ENCODE data around the gene ILRUN. TPM values are rescaled to one million over a fixed set of nuclear protein-coding genes. Genes with fewer than 3 reads are reported as not detected.
"Not testable (repeated sequence)": the region's sequence is repeated elsewhere in the genome, so short reads cannot be mapped to it uniquely, and the experiment has no call there.

Gene ILRUN
- polyA plus RNA-seq, 3 donors: 6.2 to 19.3 (median 6.5) TPM

DNA sequence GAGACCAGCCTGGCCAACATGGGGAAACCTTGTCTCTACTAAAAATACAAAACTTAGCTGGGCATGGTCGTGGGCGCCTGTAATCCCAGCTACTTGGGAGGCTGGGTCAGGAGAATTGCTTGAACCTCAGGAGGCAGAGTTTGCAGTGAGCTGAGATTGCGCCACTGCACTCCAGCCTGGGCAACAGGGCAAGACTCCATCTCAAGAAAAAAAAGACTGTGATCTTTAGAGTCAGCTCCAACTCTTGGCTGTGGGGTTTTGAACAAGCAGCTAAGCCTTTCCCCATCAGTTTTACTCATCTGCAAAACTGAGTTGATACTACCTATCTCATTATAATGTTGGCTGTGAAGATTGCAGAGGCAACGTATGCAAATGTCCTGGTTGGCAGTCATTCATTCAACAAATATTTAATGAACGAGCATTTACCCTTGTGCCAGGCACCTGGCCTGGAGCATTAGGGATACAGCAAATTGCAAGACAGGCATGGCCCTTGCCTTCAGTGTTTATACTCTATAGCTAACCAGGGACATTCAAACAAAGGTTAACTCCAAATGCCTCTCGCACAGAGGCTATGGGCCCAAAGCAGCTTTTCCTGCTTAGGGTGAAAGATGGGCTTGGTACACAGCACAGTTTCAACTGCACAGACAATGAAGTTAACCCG, 37.8 kb downstream of the ILRUN start:
- Mint-ChIP-seq H3K36me3 (peaks cover 5% of the 10 kb centered on the region in 2 donors), H3K27ac (peak overlapping the region in 3 of 7 donors; percentile 13 to 78 (median 25)), H3K4me1 (peaks cover 63% of the 10 kb centered on the region), H3K27me3 (ENCODE audit: low read depth in 3 of 3) (no peaks in the 10 kb centered on the region), H3K9me3 (no peaks in the 10 kb centered on the region), H3K4me3 (no peak overlapping the region)
- Histone ChIP-seq H3K4me1 (ENCODE audit: control insufficient read depth in 1 of 2, insufficient read depth in 2 of 2, low read length in 2 of 2) (peaks cover 48 to 61% of the 10 kb centered on the region in 2 donors), H3K9me3 (replicated peaks in 1 of 2; ENCODE audit: control insufficient read depth in 1 of 2, insufficient read depth in 1 of 2, low read length in 2 of 2) (no peaks in the 10 kb centered on the region), H3K27ac (ENCODE audit: low read depth in 1 of 2, low read length in 2 of 2) (no peak overlapping the region), H3K4me3 (replicated peaks in 1 of 3; ENCODE audit: low read depth in 2 of 3, low read length in 3 of 3) (no peak overlapping the region), H3K4me2 (replicated peaks; ENCODE audit: extremely low read depth, low read length, poor library complexity, severe bottlenecking) (no peak overlapping the region), H3K27me3 (ENCODE audit: control insufficient read depth in 2 of 2, insufficient read depth in 2 of 2, low read length in 2 of 2) (no peaks in the 10 kb centered on the region), H3K79me2 (ENCODE audit: insufficient read depth, low read length) (peaks cover 96% of the 10 kb centered on the region), H2AFZ (ENCODE audit: insufficient read depth, low read depth, low read length, poor library complexity, severe bottlenecking) (no peak overlapping the region), H3K36me3 (replicated peaks in 1 of 2; ENCODE audit: control insufficient read depth in 1 of 2, insufficient read depth in 2 of 2, low read length in 2 of 2) (peaks cover 0 to 5% of the 10 kb centered on the region in 2 donors), H4K20me1 (ENCODE audit: insufficient read depth, low read length) (peaks cover 16% of the 10 kb centered on the region), H3K9ac (ENCODE audit: insufficient read depth, low read length, poor library complexity, severe bottlenecking) (no peak overlapping the region)
- intact Hi-C loops (cut with micrococcal nuclease): no loop called here
- WGBS (ENCODE audit: insufficient coverage): 97% methylated on average over 4 of the region's 7 CpGs
- TF ChIP-seq, protein P1, sequence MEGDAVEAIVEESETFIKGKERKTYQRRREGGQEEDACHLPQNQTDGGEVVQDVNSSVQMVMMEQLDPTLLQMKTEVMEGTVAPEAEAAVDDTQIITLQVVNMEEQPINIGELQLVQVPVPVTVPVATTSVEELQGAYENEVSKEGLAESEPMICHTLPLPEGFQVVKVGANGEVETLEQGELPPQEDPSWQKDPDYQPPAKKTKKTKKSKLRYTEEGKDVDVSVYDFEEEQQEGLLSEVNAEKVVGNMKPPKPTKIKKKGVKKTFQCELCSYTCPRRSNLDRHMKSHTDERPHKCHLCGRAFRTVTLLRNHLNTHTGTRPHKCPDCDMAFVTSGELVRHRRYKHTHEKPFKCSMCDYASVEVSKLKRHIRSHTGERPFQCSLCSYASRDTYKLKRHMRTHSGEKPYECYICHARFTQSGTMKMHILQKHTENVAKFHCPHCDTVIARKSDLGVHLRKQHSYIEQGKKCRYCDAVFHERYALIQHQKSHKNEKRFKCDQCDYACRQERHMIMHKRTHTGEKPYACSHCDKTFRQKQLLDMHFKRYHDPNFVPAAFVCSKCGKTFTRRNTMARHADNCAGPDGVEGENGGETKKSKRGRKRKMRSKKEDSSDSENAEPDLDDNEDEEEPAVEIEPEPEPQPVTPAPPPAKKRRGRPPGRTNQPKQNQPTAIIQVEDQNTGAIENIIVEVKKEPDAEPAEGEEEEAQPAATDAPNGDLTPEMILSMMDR (IDR thresholded peaks at IDR 0.05): no peak
- no peak for DNase-seq

DNA sequence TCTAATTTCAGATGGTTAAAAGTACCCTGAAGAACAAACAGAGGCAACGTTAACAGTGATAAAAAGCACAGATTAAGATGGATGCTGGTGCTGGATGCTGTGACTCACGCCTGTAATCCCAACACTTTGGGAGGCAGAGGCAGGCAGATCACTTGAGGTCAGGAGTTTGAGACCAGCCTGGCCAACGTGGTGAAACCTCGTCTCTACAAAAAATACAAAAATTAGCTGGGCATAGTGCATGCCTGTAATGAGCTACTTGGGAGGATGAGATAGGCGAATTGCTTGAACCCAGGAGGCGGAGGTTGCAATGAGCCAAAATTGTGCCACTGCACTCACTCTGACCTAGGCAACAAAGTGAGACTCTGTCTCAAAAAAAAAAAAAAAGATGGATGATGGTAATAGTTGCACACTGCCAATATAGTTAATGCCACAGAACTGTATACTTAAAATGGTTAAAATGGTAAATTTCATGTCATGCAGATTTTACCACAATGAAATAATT, 38.5 kb downstream of the ILRUN start:
- H3K9me3 ChIP-seq (replicated peaks in 1 of 2; ENCODE audit: control insufficient read depth in 1 of 2, insufficient read depth in 1 of 2, low read length in 2 of 2); H3K27me3 Mint-ChIP-seq (ENCODE audit: low read depth in 3 of 3); H2AFZ ChIP-seq (ENCODE audit: insufficient read depth, low read depth, low read length, poor library complexity, severe bottlenecking); H3K4me3 Mint-ChIP-seq; H3K9me3 Mint-ChIP-seq; DNase-seq; H3K27me3 ChIP-seq (ENCODE audit: control insufficient read depth in 2 of 2, insufficient read depth in 2 of 2, low read length in 2 of 2): not testable (repeated sequence)
- intact Hi-C loops (cut with micrococcal nuclease): loop anchor here in 1 of 2 donors (2.0 kb wide), 1 partner anchor 99 kb away; the partner anchor contains the start of gene SNRPC
- Histone ChIP-seq H3K4me1 (ENCODE audit: control insufficient read depth in 1 of 2, insufficient read depth in 2 of 2, low read length in 2 of 2) (peaks cover 41 to 55% of the 10 kb centered on the region in 2 donors), H4K20me1 (ENCODE audit: insufficient read depth, low read length) (peaks cover 16% of the 10 kb centered on the region), H3K36me3 (replicated peaks in 1 of 2; ENCODE audit: control insufficient read depth in 1 of 2, insufficient read depth in 2 of 2, low read length in 2 of 2) (peaks cover 0 to 10% of the 10 kb centered on the region in 2 donors), H3K4me2 (replicated peaks; ENCODE audit: extremely low read depth, low read length, poor library complexity, severe bottlenecking) (peak overlapping the region; percentile 74), H3K27ac (ENCODE audit: low read depth in 1 of 2, low read length in 2 of 2) (peak overlapping the region; percentile 36 to 79), H3K9ac (ENCODE audit: insufficient read depth, low read length, poor library complexity, severe bottlenecking) (peak overlapping the region; percentile 44), H3K4me3 (replicated peaks in 1 of 3; ENCODE audit: low read depth in 2 of 3, low read length in 3 of 3) (peak overlapping the region in 1 of 3 experiments; percentile 71), H3K79me2 (ENCODE audit: insufficient read depth, low read length) (peaks cover 97% of the 10 kb centered on the region)
- H3K4me1 Mint-ChIP-seq: peaks cover 56% of the 10 kb centered on the region
- H3K27ac Mint-ChIP-seq: peak overlapping the region; percentile 78 to 93 (median 87)
- H3K36me3 Mint-ChIP-seq: peaks cover 10 to 11% of the 10 kb centered on the region in 2 donors
- 38% methylated on average over 2 of the region's 6 CpGs for whole genome bisulfite sequencing (ENCODE audit: insufficient coverage)

Measured in CD14-positive monocyte (primary cell).